BLaER1 (cell line): Measurements from ENCODE around the gene PARD3B.
A peak's percentile ranks its signal among the peaks of the same experiment; 100 is the strongest.

ENCODE experiments used
- H3K27ac ChIP-seq: shearing (Covaris generic); formaldehyde crosslinking; 2 replicates; pipeline ENCODE4 v1.8.1; 2022
- H3K27me3 ChIP-seq: shearing (Covaris generic); formaldehyde crosslinking; 2 replicates; pipeline ENCODE4 v1.8.1; 2022
- H3K36me3 ChIP-seq: shearing (Covaris generic); formaldehyde crosslinking; 2 replicates; pipeline ENCODE4 v1.8.1; 2022
- H3K4me1 ChIP-seq: shearing (Covaris generic); formaldehyde crosslinking; 2 replicates; pipeline ENCODE4 v1.8.1; 2022
- H3K4me2 ChIP-seq: shearing (Covaris generic); formaldehyde crosslinking; 2 replicates; pipeline ENCODE4 v1.8.1; 2022
- H3K4me3 ChIP-seq: shearing (Covaris generic); formaldehyde crosslinking; 2 replicates; pipeline ENCODE4 v1.8.1; 2022
- H3K9ac ChIP-seq: shearing (Covaris generic); formaldehyde crosslinking; 2 replicates; pipeline ENCODE4 v1.8.1; 2022
- H3K9me3 ChIP-seq: shearing (Covaris generic); formaldehyde crosslinking; 2 replicates; pipeline ENCODE4 v1.8.1; 2022
- H4K20me1 ChIP-seq: shearing (Covaris generic); formaldehyde crosslinking; 2 replicates; pipeline ENCODE4 v1.8.1; 2022
- Cebpa-rat ChIP-seq: shearing (Covaris generic); IDR thresholded peaks from 2 replicates; pipeline ENCODE4 v1.8.1; 2022

PARD3B gene

DNA sequence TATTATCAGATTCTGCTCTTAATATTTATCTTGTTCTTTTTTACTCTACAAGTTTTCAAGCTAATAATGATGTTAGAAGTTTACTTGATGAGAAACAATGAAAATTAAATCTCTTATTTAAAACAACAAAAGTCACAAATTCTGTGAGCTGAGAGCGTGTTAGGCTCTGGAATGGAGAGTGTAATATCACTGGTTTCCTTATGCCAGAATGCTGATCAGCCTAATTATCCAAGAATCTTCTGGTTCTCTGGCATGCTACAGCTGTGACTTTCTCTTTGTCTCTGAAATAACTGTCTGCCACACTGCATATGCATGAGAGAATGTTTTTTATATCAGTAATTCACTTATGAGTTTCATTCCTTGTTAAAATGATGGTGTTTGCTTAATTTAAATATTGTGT lies 236.7 kb downstream of the PARD3B start:
- H3K27ac ChIP-seq: no peak overlapping the region
- H3K9me3 ChIP-seq: no peaks in the 10 kb centered on the region
- H3K27me3 ChIP-seq: no peaks in the 10 kb centered on the region
- no peaks in the 10 kb centered on the region for H3K36me3 ChIP-seq
- H3K4me2 ChIP-seq: no peak overlapping the region
- H3K4me1 ChIP-seq: peaks cover 6% of the 10 kb centered on the region; the same call in 1 of the 2 replicates
- no peak overlapping the region for H3K4me3 ChIP-seq
- TF ChIP-seq Cebpa-rat: no peak
- H4K20me1 ChIP-seq: no peaks in the 10 kb centered on the region
- no peak overlapping the region for H3K9ac ChIP-seq

DNA sequence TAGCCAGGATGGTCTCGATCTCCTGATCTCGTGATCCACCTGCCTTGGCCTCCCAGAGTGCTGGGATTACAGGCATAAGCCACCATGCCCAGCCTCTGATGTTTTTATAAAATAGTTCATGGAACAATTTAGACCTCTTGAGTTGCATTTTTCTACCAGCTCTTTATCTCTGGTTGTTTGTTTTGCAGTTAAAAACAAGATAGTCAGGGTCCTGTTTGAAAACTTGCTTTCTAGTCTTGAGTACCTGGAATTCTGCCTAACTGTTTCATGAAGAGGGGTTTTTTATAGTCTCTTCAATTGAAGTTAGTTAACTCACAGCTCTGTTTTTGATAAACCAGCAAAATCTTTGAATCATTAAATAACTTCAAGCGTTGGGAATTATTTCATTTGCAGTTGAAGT lies 244.8 kb downstream of the PARD3B start:
- no peak overlapping the region for H3K9ac ChIP-seq

DNA sequence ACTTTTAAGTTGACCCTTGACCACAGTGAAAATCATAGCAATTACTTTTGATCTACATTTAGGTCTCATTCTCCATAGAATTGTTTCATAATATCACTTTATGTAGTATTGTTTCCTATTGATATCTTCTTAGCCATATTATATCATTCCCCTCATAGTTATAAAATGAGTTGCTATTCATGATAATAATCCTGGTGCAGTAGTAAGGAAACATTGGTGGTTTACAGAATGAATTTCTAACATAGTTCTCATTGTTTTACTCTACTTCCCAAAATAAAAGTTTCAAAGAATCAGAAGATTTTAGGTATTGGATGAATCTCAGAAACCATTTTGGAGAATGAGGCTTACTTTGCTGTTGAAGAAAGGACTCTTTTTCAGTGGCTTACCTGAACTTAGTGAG lies 246.0 kb downstream of the PARD3B start:
- Histone ChIP-seq H3K4me2 (no peak overlapping the region), H3K27ac (no peak overlapping the region), H3K27me3 (no peaks in the 10 kb centered on the region), H4K20me1 (no peaks in the 10 kb centered on the region), H3K4me1 (no peaks in the 10 kb centered on the region), H3K4me3 (no peak overlapping the region), H3K36me3 (no peaks in the 10 kb centered on the region), H3K9me3 (no peaks in the 10 kb centered on the region), H3K9ac (no peak overlapping the region)
- no peak for TF ChIP-seq Cebpa-rat

More for the DNA sequence above, 244.8 kb downstream of the PARD3B start:
- Histone ChIP-seq H3K4me1 (no peaks in the 10 kb centered on the region), H3K4me2 (no peak overlapping the region), H3K9me3 (no peaks in the 10 kb centered on the region), H3K36me3 (no peaks in the 10 kb centered on the region), H3K4me3 (no peak overlapping the region), H3K27ac (no peak overlapping the region), H4K20me1 (no peaks in the 10 kb centered on the region), H3K27me3 (no peaks in the 10 kb centered on the region)
- TF ChIP-seq Cebpa-rat: no peak

DNA sequence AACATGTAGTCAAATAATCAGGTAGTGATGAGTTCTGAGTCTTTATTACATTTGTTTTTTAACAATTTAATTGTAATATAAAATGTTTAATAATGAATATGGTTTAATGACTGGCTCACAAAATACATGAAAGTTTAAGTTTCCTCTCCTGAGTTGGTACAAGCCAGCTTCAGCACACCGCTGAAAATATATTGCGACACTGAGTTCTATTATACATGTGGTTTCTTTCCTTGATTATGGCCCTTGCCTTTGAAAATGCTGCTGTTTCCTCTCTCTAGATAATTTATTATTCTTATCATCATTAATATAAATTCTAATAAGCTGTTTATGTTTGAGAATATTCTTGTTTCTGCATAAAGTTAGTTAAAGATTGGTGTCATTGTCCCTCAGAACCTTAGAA lies 249.3 kb downstream of the PARD3B start:
- no peak overlapping the region for H3K4me2 ChIP-seq
- no peak overlapping the region for H3K27ac ChIP-seq
- no peaks in the 10 kb centered on the region for H4K20me1 ChIP-seq
- H3K36me3 ChIP-seq: no peaks in the 10 kb centered on the region
- no peaks in the 10 kb centered on the region for H3K9me3 ChIP-seq
- H3K9ac ChIP-seq: no peak overlapping the region
- H3K4me1 ChIP-seq: no peaks in the 10 kb centered on the region
- no peaks in the 10 kb centered on the region for H3K27me3 ChIP-seq
- H3K4me3 ChIP-seq: no peak overlapping the region
- TF ChIP-seq Cebpa-rat: no peak

DNA sequence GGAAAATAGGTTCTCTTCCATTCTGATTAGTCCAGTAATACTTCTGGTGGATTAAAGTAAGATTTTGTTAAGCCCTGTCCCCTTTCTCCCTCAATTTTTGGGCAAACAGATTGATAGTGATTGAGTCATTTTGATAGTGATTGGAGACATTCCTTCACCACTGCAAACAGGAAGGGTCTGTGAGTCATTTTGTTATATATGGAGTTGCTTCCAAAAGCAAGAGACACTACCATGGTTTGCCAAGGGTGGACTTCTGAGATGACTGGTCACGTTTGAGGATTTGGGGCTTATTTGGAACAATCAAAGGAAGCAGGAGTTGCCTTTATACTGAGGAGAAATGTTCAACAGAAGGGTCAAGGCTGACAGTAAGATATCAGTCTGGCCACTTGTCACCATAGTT lies 249.9 kb downstream of the PARD3B start:
- no peaks in the 10 kb centered on the region for H3K4me1 ChIP-seq
- H3K9me3 ChIP-seq: no peaks in the 10 kb centered on the region
- no peaks in the 10 kb centered on the region for H3K27me3 ChIP-seq
- TF ChIP-seq Cebpa-rat: no peak
- no peak overlapping the region for H3K9ac ChIP-seq
- no peak overlapping the region for H3K27ac ChIP-seq
- H3K36me3 ChIP-seq: no peaks in the 10 kb centered on the region
- no peaks in the 10 kb centered on the region for H4K20me1 ChIP-seq
- H3K4me2 ChIP-seq: no peak overlapping the region
- no peak overlapping the region for H3K4me3 ChIP-seq

DNA sequence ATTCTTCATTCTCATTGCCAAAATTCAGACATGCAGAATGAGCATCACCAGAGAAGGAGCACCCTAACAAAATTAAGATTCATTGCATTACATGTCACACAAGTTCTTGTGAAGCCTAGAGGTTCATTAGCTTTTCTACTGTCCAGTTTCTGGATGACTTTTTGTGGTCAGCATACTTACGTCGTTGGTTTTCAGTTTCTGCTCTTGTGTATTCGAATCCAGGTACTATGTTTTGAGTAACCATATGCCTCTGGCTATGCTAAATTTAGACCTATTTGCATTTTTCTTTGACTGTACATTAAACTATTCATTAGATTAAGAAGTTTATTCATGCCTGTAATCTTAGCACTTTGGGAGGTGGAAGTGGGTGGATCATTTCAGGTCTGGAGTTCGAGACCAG lies 251.3 kb downstream of the PARD3B start:
- no peaks in the 10 kb centered on the region for H3K27me3 ChIP-seq
- H3K4me2 ChIP-seq: no peak overlapping the region
- no peaks in the 10 kb centered on the region for H4K20me1 ChIP-seq
- no peak overlapping the region for H3K27ac ChIP-seq
- H3K36me3 ChIP-seq: no peaks in the 10 kb centered on the region
- H3K9ac ChIP-seq: no peak overlapping the region
- no peaks in the 10 kb centered on the region for H3K9me3 ChIP-seq
- TF ChIP-seq Cebpa-rat: no peak
- no peaks in the 10 kb centered on the region for H3K4me1 ChIP-seq
- H3K4me3 ChIP-seq: no peak overlapping the region

DNA sequence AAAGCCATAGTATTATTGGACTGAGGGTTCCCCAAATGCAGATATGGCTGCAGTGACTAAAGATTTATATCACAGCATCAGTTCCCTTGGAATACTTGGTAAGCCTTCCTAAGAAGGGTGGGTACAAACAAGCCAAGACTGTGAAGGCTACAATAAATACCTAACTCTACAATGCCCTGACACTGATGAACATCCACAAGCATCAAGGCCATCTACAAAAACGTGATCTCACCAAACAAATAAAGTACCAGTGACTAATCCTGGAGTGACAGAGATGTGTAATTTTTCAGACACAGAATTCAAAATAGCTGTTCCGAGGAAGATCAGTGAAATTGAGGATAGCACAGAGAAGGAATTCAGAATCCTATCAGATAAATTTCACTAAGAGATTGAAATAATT lies 254.5 kb downstream of the PARD3B start:
- Histone ChIP-seq H3K27me3 (no peaks in the 10 kb centered on the region), H3K9me3 (no peaks in the 10 kb centered on the region), H3K4me3 (no peak overlapping the region), H3K36me3 (no peaks in the 10 kb centered on the region), H3K4me1 (peaks cover 19% of the 10 kb centered on the region), H3K9ac (no peak overlapping the region), H4K20me1 (no peaks in the 10 kb centered on the region), H3K4me2 (no peak overlapping the region), H3K27ac (no peak overlapping the region)
- TF ChIP-seq Cebpa-rat: no peak

DNA sequence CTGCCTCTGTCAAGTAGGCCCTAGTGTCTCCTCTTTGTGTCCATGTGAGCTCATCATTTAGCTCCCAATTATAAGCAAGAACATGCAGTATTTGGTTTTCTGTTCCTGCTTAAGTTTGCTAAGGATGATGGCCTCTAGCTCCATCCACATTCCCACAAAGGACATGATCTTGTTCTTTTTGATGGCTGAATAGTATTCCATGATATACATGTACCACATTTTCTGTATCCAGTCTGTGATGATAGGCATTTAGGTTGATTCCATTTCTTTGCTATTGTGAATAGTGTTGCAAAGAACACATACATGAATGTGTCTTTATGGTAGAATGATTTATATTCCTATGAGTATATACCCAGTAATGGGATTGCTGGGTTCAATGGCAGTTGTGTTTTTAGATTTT lies 263.2 kb downstream of the PARD3B start:
- Histone ChIP-seq H3K27me3 (no peaks in the 10 kb centered on the region), H3K36me3 (no peaks in the 10 kb centered on the region), H3K9me3 (peaks cover 27% of the 10 kb centered on the region), H3K4me1 (peaks cover 8% of the 10 kb centered on the region), H4K20me1 (no peaks in the 10 kb centered on the region), H3K9ac (no peak overlapping the region), H3K27ac (no peak overlapping the region), H3K4me2 (no peak overlapping the region), H3K4me3 (no peak overlapping the region)
- TF ChIP-seq Cebpa-rat: no peak

DNA sequence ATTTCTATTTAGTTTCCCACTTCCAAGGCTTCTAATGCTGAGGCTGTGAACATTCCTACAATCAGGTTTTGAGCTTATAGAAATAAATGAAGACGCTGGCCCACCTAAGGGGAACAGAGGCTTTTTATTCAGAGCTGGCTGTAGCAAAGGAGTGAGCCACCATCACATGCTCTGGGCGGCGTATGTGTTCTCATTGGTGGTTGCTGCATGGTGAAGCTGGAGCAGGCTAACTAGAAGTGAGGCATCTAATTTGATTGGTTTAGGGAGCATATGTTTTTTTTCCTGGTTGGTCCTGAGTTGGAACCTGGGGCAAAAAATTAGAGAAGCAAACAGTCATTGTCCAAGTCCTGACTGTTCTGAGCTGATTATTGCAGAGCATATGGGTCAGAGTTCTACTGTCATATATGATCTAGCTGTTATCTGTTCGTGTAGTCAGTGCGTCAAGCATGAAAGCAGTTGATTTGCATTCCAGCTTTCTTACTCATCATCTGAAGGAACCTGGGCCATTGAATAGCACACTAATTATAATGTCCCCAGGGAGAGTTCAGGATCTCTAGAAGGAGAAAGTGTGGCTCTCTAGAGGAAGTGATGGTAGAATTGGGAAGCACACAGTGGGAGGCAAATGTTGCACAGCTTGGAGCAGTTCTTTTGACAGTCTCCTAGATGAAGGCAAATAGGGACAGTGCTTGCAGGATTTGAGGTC lies 279.6 kb downstream of the PARD3B start:
- Histone ChIP-seq H3K9me3 (peaks cover 15% of the 10 kb centered on the region), H4K20me1 (no peaks in the 10 kb centered on the region), H3K36me3 (no peaks in the 10 kb centered on the region), H3K9ac (no peak overlapping the region), H3K4me1 (peaks cover 21% of the 10 kb centered on the region), H3K27ac (no peak overlapping the region), H3K4me2 (peak overlapping the region; percentile 41), H3K4me3 (no peak overlapping the region), H3K27me3 (no peaks in the 10 kb centered on the region)
- TF ChIP-seq Cebpa-rat: no peak

DNA sequence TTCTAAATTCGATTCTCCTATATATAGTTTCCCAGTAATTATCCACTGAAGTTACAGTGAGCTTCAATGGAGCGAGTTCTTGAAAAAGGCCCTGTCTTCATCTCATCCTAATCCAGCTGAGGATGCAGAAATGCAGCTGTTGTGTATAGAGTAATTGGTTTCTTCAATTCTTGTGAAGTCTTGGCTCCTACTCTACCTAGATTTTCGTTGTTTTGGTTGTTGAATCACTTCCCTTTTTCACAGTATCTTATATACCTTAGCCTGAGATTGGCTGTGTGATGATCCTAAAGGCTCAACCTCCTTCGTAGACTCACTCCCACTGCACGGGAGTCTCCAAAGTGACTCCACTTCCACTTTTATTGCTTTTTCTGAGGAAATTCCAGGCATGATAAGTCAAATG lies 280.4 kb downstream of the PARD3B start:
- Histone ChIP-seq H3K9ac (no peak overlapping the region), H3K27ac (no peak overlapping the region), H3K9me3 (peaks cover 9% of the 10 kb centered on the region), H3K4me3 (no peak overlapping the region), H3K4me2 (no peak overlapping the region), H4K20me1 (no peaks in the 10 kb centered on the region), H3K27me3 (no peaks in the 10 kb centered on the region), H3K36me3 (no peaks in the 10 kb centered on the region), H3K4me1 (peaks cover 21% of the 10 kb centered on the region)
- TF ChIP-seq Cebpa-rat: no peak
